H1 (cell line): Measurements from ENCODE around the gene MMP24OS. TPM values are rescaled to one million over a fixed set of nuclear protein-coding genes. Genes with fewer than 3 reads are reported as not detected.

Experiments used
- CTCF ChIA-PET: fragments of 300-600 bp; sonication (Branson Sonifier 250); formaldehyde crosslinking; loops from one replicate; lab custom pipeline; 2021; ENCODE audit not compliant: partially characterized antibody; lab: Charles Lee
- POLR2A ChIA-PET: fragments of 300-600 bp; sonication (Branson Sonifier 250); formaldehyde crosslinking; loops from one replicate; lab custom pipeline; 2021; ENCODE audit warnings: inconsistent platforms; ENCODE audit not compliant: partially characterized antibody; lab: Charles Lee
- DNase-seq, 2 experiments: peaks; one replicate each; pipeline versions ENCODE4 v3.0.0 to v3.0.0-alpha.2; 2010 to 2022; ENCODE audit warnings: low spot score in 2 of 2, low read depth in 1 of 2, mixed read lengths in 1 of 2
- FAIRE-seq: peaks from 2 replicates; lab custom pipeline; 2011; peaks lifted over from hg19 to GRCh38; lab: Jason Lieb, UNC
- H2AFZ ChIP-seq: 2 replicates; pipeline ENCODE4 v1.8.1; 2012; ENCODE audit warnings: low read length, inconsistent platforms
- H2AK5ac ChIP-seq: 2 replicates; pipeline ENCODE4 v1.6.1; 2013; ENCODE audit warnings: low read depth, low read length
- H2BK120ac ChIP-seq: replicated peaks from 2 replicates; pipeline ENCODE3; 2013; ENCODE audit warnings: low read depth, low read length, inconsistent platforms
- H2BK12ac ChIP-seq: 2 replicates; pipeline ENCODE4 v1.6.1; 2013; ENCODE audit warnings: low read depth, low read length
- H2BK15ac ChIP-seq: 2 replicates; pipeline ENCODE4 v1.6.1; 2013; ENCODE audit warnings: low read length
- H2BK20ac ChIP-seq: 2 replicates; pipeline ENCODE4 v1.6.1; 2013; ENCODE audit warnings: low read length
- H2BK5ac ChIP-seq: 2 replicates; pipeline ENCODE4 v1.6.1; 2013; ENCODE audit warnings: low read depth, low read length
- H3K14ac ChIP-seq: 2 replicates; pipeline ENCODE4 v1.6.1; 2013; ENCODE audit warnings: inconsistent platforms; ENCODE audit not compliant: insufficient read length
- H3K18ac ChIP-seq: 2 replicates; pipeline ENCODE4 v1.6.1; 2013; ENCODE audit warnings: low read length; ENCODE audit errors: extremely low read depth
- H3K23ac ChIP-seq: 2 replicates; pipeline ENCODE4 v1.6.1; 2013; ENCODE audit warnings: inconsistent platforms; ENCODE audit not compliant: insufficient read length
- H3K23me2 ChIP-seq: 2 replicates; pipeline ENCODE4 v1.6.1; 2013; ENCODE audit warnings: low read depth, low read length
- H3K27ac ChIP-seq: 2 replicates; pipeline ENCODE4 v1.6.1; 2011; ENCODE audit warnings: low read depth, low read length, inconsistent platforms
- H3K27me3 ChIP-seq, 4 experiments: replicated peaks in 1 of 4; 1 replicate in 1 of 4; 2 replicates in 3 of 4; pipeline versions ENCODE4 v1.6.1 to v1.8.1; 2011 to 2013; ENCODE audit warnings: low read length in 3 of 4, mild to moderate bottlenecking in 3 of 4, inconsistent platforms in 2 of 4, mixed read lengths in 2 of 4, moderate library complexity in 1 of 4; ENCODE audit not compliant: control insufficient read depth in 3 of 4, insufficient read depth in 3 of 4; ENCODE audit errors: extremely low read depth in 1 of 4
- H3K36me3 ChIP-seq, 4 experiments: 2 replicates each; pipeline versions ENCODE4 v1.6.1 to v1.8.1; 2011 to 2013; ENCODE audit warnings: mild to moderate bottlenecking in 4 of 4, low read length in 3 of 4, moderate library complexity in 2 of 4, control low read depth in 1 of 4, inconsistent platforms in 1 of 4; ENCODE audit not compliant: insufficient read depth in 4 of 4, control insufficient read depth in 2 of 4
- H3K4ac ChIP-seq: replicated peaks from 2 replicates; pipeline ENCODE3; 2013; ENCODE audit warnings: low read length, low read depth, mixed read lengths, inconsistent platforms; ENCODE audit not compliant: insufficient read length
- H3K4me1 ChIP-seq, 4 experiments: replicated peaks in 1 of 4; 1 replicate in 1 of 4; 2 replicates in 3 of 4; pipeline versions ENCODE4 v1.6.1 to v1.8.1; 2011 to 2013; ENCODE audit warnings: low read length in 3 of 4, inconsistent platforms in 2 of 4, mixed read lengths in 1 of 4; ENCODE audit not compliant: insufficient read depth in 4 of 4, control insufficient read depth in 3 of 4
- H3K4me2 ChIP-seq, 2 experiments: 2 replicates each; pipeline versions ENCODE4 v1.6.1 to v1.8.1; 2011 to 2013; ENCODE audit warnings: low read depth in 2 of 2, low read length in 2 of 2, control low read depth in 1 of 2, inconsistent platforms in 1 of 2, mild to moderate bottlenecking in 1 of 2; ENCODE audit not compliant: insufficient read depth in 1 of 2
- H3K4me3 ChIP-seq, 4 experiments: fragments of 200-600, 300-600 bp in 1 of 4; sonication (generic), shearing (Covaris generic), sonication (Bioruptor Twin) in 1 of 4; 2 replicates each; pipeline versions ENCODE4 v1.5.1 to v1.8.1; 2011 to 2016; ENCODE audit warnings: low read length in 4 of 4, low read depth in 3 of 4, control low read depth in 2 of 4, inconsistent platforms in 2 of 4, mild to moderate bottlenecking in 2 of 4, mixed read lengths in 1 of 4, moderate library complexity in 1 of 4; ENCODE audit not compliant: insufficient read depth in 2 of 4; ENCODE audit errors: extremely low read depth in 1 of 4
- H3K56ac ChIP-seq: replicated peaks from 2 replicates; pipeline ENCODE3; 2013; ENCODE audit warnings: low read depth, mild to moderate bottlenecking, mixed read lengths, low read length, inconsistent platforms; ENCODE audit not compliant: insufficient read length
- H3K79me1 ChIP-seq: 2 replicates; pipeline ENCODE4 v1.6.1; 2013; ENCODE audit warnings: low read depth, low read length, control low read depth
- H3K79me2 ChIP-seq, 2 experiments: 2 replicates each; pipeline versions ENCODE4 v1.6.1 to v1.8.1; 2012 to 2013; ENCODE audit warnings: low read length in 2 of 2, mild to moderate bottlenecking in 2 of 2, inconsistent platforms in 1 of 2; ENCODE audit not compliant: insufficient read depth in 2 of 2, control insufficient read depth in 1 of 2
- H3K9ac ChIP-seq, 4 experiments: replicated peaks in 1 of 4; 1 replicate in 1 of 4; 2 replicates in 3 of 4; pipeline versions ENCODE4 v1.6.1 to v1.8.1; 2011 to 2013; ENCODE audit warnings: low read depth in 3 of 4, low read length in 3 of 4, control low read depth in 2 of 4, mild to moderate bottlenecking in 2 of 4, moderate library complexity in 2 of 4, inconsistent platforms in 1 of 4; ENCODE audit errors: extremely low read depth in 1 of 4
- H3K9me3 ChIP-seq, 2 experiments: 2 replicates each; pipeline versions ENCODE4 v1.6.1 to v1.8.1; 2012 to 2013; ENCODE audit warnings: mild to moderate bottlenecking in 2 of 2, moderate library complexity in 2 of 2, control low read depth in 1 of 2, inconsistent platforms in 1 of 2, low read depth in 1 of 2, low read length in 1 of 2, mixed read lengths in 1 of 2; ENCODE audit not compliant: insufficient read depth in 2 of 2
- H4K20me1 ChIP-seq, 2 experiments: replicated peaks in 1 of 2; 2 replicates each; pipeline versions ENCODE3 to v1.8.1; 2011 to 2013; ENCODE audit warnings: inconsistent platforms in 2 of 2, low read length in 2 of 2, mild to moderate bottlenecking in 1 of 2; ENCODE audit not compliant: insufficient read depth in 2 of 2, control insufficient read depth in 1 of 2
- H4K5ac ChIP-seq: 2 replicates; pipeline ENCODE4 v1.6.1; 2013; ENCODE audit warnings: low read length, low read depth, mixed read lengths, inconsistent platforms; ENCODE audit not compliant: insufficient read length
- H4K8ac ChIP-seq: 2 replicates; pipeline ENCODE4 v1.8.0; 2013; ENCODE audit warnings: mild to moderate bottlenecking, moderate library complexity, low read length, inconsistent platforms; ENCODE audit not compliant: insufficient read depth; ENCODE audit errors: extremely low read depth
- H4K91ac ChIP-seq: replicated peaks from 2 replicates; pipeline ENCODE3; 2013; ENCODE audit warnings: low read length, mixed read lengths, inconsistent platforms; ENCODE audit not compliant: insufficient read length
- JUND ChIP-seq: IDR thresholded peaks from 2 replicates; pipeline ENCODE4 v1.6.1; 2011; ENCODE audit warnings: mild to moderate bottlenecking, improper control_type of control experiment, low read length
- TAF7 ChIP-seq: optimal IDR thresholded peaks from 2 replicates; pipeline ENCODE3; 2011; ENCODE audit warnings: low read depth, mild to moderate bottlenecking, inconsistent platforms, low read length, moderate library complexity, borderline replicate concordance
- WGBS, 2 experiments: shearing (Covaris generic) in 1 of 2; methylation state at CpG; one replicate each; pipeline versions ENCODE4 v1.1.6 to v1.1.7; 2013 to 2015; ENCODE audit warnings: low lambda C conversion rate in 2 of 2, mixed read lengths in 2 of 2, inconsistent platforms in 1 of 2, low coverage in 1 of 2, missing lambda C conversion rate in 1 of 2; ENCODE audit not compliant: insufficient replicate concordance in 2 of 2, insufficient coverage in 1 of 2, insufficient read length in 1 of 2; ENCODE audit errors: extremely low coverage in 1 of 2, missing lambda C conversion rate in 1 of 2; 5-methylcytosine and 5-hydroxymethylcytosine counted together
- polyA plus RNA-seq, 7 experiments: library from polyadenylated mRNA; depleted of rRNA in 3 of 7; stranded (reverse) in 5 of 7; unstranded in 2 of 7; fragments of >200 nt in 5 of 7; fragments of 200-250 nt in 2 of 7; gene quantifications; 1 replicate in 5 of 7; 2 replicates in 1 of 7; 4 replicates in 1 of 7; pipeline versions ENCODE4 v1.2.1 to v1.2.3, GENCODE V29; 2011 to 2013; ENCODE audit warnings: missing spikeins in 2 of 7, mixed read lengths in 2 of 7
- total RNA-seq: library from RNA; stranded (reverse); fragmentation: NEBNext Ultra II Directional; extraction: Animal tissue kit (Norgen Biotek cat#: 25700); gene quantifications from 2 replicates; pipeline ENCODE4 v1.2.1, GENCODE V29; 2021

Gene MMP24OS
- total and polyA plus RNA-seq, 2 of the 8 experiments (the other 6 are each of a cell fraction or from before 2014, with no cell fraction given) = 19.0 to 21.3 TPM

DNA sequence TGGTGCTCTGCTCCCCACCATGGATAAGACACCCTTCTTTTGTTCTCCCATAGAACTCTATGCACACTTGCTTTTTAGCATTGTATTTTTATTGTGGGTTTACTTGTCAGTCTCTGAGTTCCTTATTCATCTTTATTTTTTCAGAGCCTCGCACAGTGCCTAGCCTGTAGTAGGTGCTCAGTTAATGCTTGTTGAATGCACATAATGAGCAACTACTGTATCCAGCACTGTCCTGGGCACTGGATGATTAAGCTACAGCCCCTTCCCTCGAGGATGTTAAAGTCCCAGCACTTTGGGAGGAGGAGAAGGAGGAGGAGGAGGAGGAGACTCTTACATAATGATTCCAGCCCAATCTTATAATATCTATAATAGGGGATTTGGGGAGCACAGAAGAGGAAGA, 34.6 kb downstream of the MMP24OS start:
- H2BK20ac ChIP-seq = no peak overlapping the region
- no peak overlapping the region for H4K91ac ChIP-seq
- no peaks in the 10 kb centered on the region for H3K27me3 ChIP-seq
- DNase-seq (no peak), FAIRE-seq (no peak)
- no peak overlapping the region for H3K27ac ChIP-seq
- no peak overlapping the region for H3K4me2 ChIP-seq
- ChIA-PET CTCF (interaction anchor here (1.4 kb wide), 1 partner anchor 16 kb away, joined by 3 read pairs; no protein-coding TSS in a partner anchor), POLR2A (interaction anchor here (3.8 kb wide), 1 partner anchor 21 kb away, joined by 17 read pairs; no protein-coding TSS in a partner anchor)
- H3K4ac ChIP-seq = no peak overlapping the region
- H3K56ac ChIP-seq = no peak overlapping the region
- 64% methylated on average over 2 of the region's 2 CpGs; no CpG with 5 or more reads in 1 of the 2 experiments for WGBS, 2 experiments
- H3K4me1 ChIP-seq = peaks cover 2 to 8% (median 3%) of the 10 kb centered on the region in 4 experiments; a peak in 5 of 7 replicates
- no peak overlapping the region for H2AK5ac ChIP-seq
- H3K23ac ChIP-seq = no peak overlapping the region
- no peaks in the 10 kb centered on the region for H3K9me3 ChIP-seq
- no peaks in the 10 kb centered on the region for H3K79me2 ChIP-seq
- no peak overlapping the region for H2BK120ac ChIP-seq
- no peaks in the 10 kb centered on the region; the same call in 1 of the 2 replicates for H3K23me2 ChIP-seq
- H4K20me1 ChIP-seq = no peaks in the 10 kb centered on the region
- no peak overlapping the region for H2BK15ac ChIP-seq
- no peak overlapping the region for H4K8ac ChIP-seq
- H3K4me3 ChIP-seq = no peak overlapping the region
- no peak overlapping the region for H3K18ac ChIP-seq
- H2BK12ac ChIP-seq = no peak overlapping the region
- no peak overlapping the region for H2BK5ac ChIP-seq
- no peak overlapping the region for H3K9ac ChIP-seq
- no peaks in the 10 kb centered on the region for H3K79me1 ChIP-seq
- H3K14ac ChIP-seq = no peak overlapping the region
- no peak for TF ChIP-seq JUND
- no peak for TF ChIP-seq TAF7
- no peak overlapping the region for H2AFZ ChIP-seq
- H3K36me3 ChIP-seq = peaks cover 0 to 3% (median 0%) of the 10 kb centered on the region in 4 experiments; a peak in 3 of 8 replicates
- no peak overlapping the region for H4K5ac ChIP-seq
